WTC11 (cell line): ENCODE measurements around the gene COL18A1.

Source experiments
- FOXK1 ChIP-seq: sonication (generic); formaldehyde crosslinking; IDR thresholded peaks from 2 replicates; pipeline ENCODE4 v1.8.0; 2022; ENCODE audit warnings: mild to moderate bottlenecking, moderate library complexity, missing genetic modification reagents
- RELA ChIP-seq: sonication (generic); formaldehyde crosslinking; IDR thresholded peaks from 2 replicates; pipeline ENCODE4 v1.8.1; 2022; ENCODE audit warnings: missing genetic modification reagents, mild to moderate bottlenecking, borderline replicate concordance
- TF ChIP-seq, protein P1 (sequence below): fragments of 200-600 bp; IDR thresholded peaks from 2 replicates; pipeline ENCODE4 v1.8.0; 2022; ENCODE audit warnings: antibody characterized with exemption

DNA sequence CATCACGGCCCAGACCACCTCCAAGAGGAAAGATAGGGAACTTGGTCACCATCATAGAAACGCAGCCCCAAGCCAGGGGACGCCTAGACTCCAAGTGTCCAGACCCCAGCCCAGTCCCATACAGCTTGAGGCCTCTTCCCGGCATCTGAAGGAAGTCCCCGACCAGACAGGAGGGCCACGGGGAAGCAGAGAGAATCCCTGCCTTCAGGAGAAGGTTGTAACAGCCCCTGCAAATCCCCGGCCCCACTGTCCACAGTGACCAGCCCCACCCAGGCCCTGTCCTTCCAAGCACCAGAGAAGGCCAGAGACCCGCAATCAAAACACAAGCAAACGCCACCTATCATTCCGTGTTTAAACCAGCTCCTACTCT is 135.6 kb downstream of the COL18A1 start:
- TF ChIP-seq, protein P1, sequence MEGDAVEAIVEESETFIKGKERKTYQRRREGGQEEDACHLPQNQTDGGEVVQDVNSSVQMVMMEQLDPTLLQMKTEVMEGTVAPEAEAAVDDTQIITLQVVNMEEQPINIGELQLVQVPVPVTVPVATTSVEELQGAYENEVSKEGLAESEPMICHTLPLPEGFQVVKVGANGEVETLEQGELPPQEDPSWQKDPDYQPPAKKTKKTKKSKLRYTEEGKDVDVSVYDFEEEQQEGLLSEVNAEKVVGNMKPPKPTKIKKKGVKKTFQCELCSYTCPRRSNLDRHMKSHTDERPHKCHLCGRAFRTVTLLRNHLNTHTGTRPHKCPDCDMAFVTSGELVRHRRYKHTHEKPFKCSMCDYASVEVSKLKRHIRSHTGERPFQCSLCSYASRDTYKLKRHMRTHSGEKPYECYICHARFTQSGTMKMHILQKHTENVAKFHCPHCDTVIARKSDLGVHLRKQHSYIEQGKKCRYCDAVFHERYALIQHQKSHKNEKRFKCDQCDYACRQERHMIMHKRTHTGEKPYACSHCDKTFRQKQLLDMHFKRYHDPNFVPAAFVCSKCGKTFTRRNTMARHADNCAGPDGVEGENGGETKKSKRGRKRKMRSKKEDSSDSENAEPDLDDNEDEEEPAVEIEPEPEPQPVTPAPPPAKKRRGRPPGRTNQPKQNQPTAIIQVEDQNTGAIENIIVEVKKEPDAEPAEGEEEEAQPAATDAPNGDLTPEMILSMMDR: no peak
- TF ChIP-seq FOXK1 (CRISPR knock-in tag): no peak
- TF ChIP-seq RELA: no peak
